ENCODE results near the gene ARHGEF17. TPM values are rescaled to one million over a fixed set of nuclear protein-coding genes. Genes with fewer than 3 reads are reported as not detected.

Gene ARHGEF17
- polyA plus RNA-seq, 1 donor (not counting 4 experiments of a cell fraction or from before 2014, with no cell fraction given): 5.1 TPM

GRCh38 chr11:73406619-73407018 lies 98.5 kb downstream of the ARHGEF17 start:
- dilution Hi-C loops (cut with MboI; ENCODE audit: extremely low pct_ligation_motif_present, low sequenced_read_pairs): no loop called here
- no peak overlapping the region for H3K4me3 ChIP-seq (ENCODE audit: control insufficient read depth in 2 of 3, extremely low read depth in 1 of 3, insufficient read depth in 2 of 3, low read depth in 1 of 3, low read length in 3 of 3)

GRCh38 chr11:73409431-73409830 lies 101.4 kb downstream of the ARHGEF17 start:
- Histone ChIP-seq H3K9me3 (ENCODE audit: control insufficient read depth, low read depth, low read length) (no peaks in the 10 kb centered on the region), H4K20me1 (ENCODE audit: control insufficient read depth, extremely low read depth, insufficient read depth, low read length) (no peaks in the 10 kb centered on the region), H3K36me3 (ENCODE audit: control insufficient read depth in 2 of 2, extremely low read depth in 1 of 2, insufficient read depth in 2 of 2, low read length in 2 of 2) (peaks cover 12 to 24% of the 10 kb centered on the region in 2 experiments), H3K9me1 (ENCODE audit: control insufficient read depth, extremely low read depth, insufficient read depth, low read length) (no peaks in the 10 kb centered on the region), H3K4me1 (ENCODE audit: control insufficient read depth, extremely low read depth, insufficient read depth, low read length) (no peaks in the 10 kb centered on the region), H3K27me3 (ENCODE audit: control insufficient read depth, extremely low read depth, insufficient read depth, low read length) (no peaks in the 10 kb centered on the region), H3K79me2 (ENCODE audit: control insufficient read depth, insufficient read depth, low read length) (no peaks in the 10 kb centered on the region), H3K27ac (ENCODE audit: control insufficient read depth, insufficient read depth, low read length) (no peak overlapping the region), H3K4me3 (ENCODE audit: control insufficient read depth in 2 of 3, extremely low read depth in 1 of 3, insufficient read depth in 2 of 3, low read depth in 1 of 3, low read length in 3 of 3) (no peak overlapping the region), H3K9ac (ENCODE audit: control insufficient read depth, extremely low read depth, insufficient read depth, low read length) (no peak overlapping the region), H3K4me2 (ENCODE audit: control insufficient read depth, extremely low read depth, insufficient read depth, low read depth, low read length) (no peak overlapping the region), H2AFZ (ENCODE audit: control insufficient read depth, low read length) (no peak overlapping the region)
- FAIRE-seq: no peak
- DNase-seq (ENCODE audit: low read depth, low spot score): no peak
- dilution Hi-C loops (cut with MboI; ENCODE audit: extremely low pct_ligation_motif_present, low sequenced_read_pairs): no loop called here
- no peak for TF ChIP-seq CTCF (optimal IDR thresholded peaks at IDR 0.05 in 1 of 3, IDR thresholded peaks at IDR 0.05 in 1 of 3, conservative IDR thresholded peaks at IDR 0.05 in 1 of 3; ENCODE audit: extremely low read depth in 1 of 3, insufficient read depth in 2 of 3, low read length in 3 of 3)
- no peak for TF ChIP-seq EZH2 (IDR thresholded peaks at IDR 0.05; ENCODE audit: low read length)

More at GRCh38 chr11:73406619-73407018, 98.5 kb downstream of the ARHGEF17 start:
- Histone ChIP-seq H4K20me1 (ENCODE audit: control insufficient read depth, extremely low read depth, insufficient read depth, low read length) (no peaks in the 10 kb centered on the region), H3K9ac (ENCODE audit: control insufficient read depth, extremely low read depth, insufficient read depth, low read length) (no peak overlapping the region), H3K4me2 (ENCODE audit: control insufficient read depth, extremely low read depth, insufficient read depth, low read depth, low read length) (no peak overlapping the region), H3K36me3 (ENCODE audit: control insufficient read depth in 2 of 2, extremely low read depth in 1 of 2, insufficient read depth in 2 of 2, low read length in 2 of 2) (peaks cover 14 to 27% of the 10 kb centered on the region in 2 experiments), H3K27ac (ENCODE audit: control insufficient read depth, insufficient read depth, low read length) (no peak overlapping the region), H2AFZ (ENCODE audit: control insufficient read depth, low read length) (no peak overlapping the region), H3K79me2 (ENCODE audit: control insufficient read depth, insufficient read depth, low read length) (no peaks in the 10 kb centered on the region), H3K9me1 (ENCODE audit: control insufficient read depth, extremely low read depth, insufficient read depth, low read length) (no peaks in the 10 kb centered on the region), H3K4me1 (ENCODE audit: control insufficient read depth, extremely low read depth, insufficient read depth, low read length) (no peaks in the 10 kb centered on the region), H3K27me3 (ENCODE audit: control insufficient read depth, extremely low read depth, insufficient read depth, low read length) (no peaks in the 10 kb centered on the region), H3K9me3 (ENCODE audit: control insufficient read depth, low read depth, low read length) (no peaks in the 10 kb centered on the region)
- TF ChIP-seq EZH2 (IDR thresholded peaks at IDR 0.05; ENCODE audit: low read length) (no peak), CTCF (optimal IDR thresholded peaks at IDR 0.05 in 1 of 3, IDR thresholded peaks at IDR 0.05 in 1 of 3, conservative IDR thresholded peaks at IDR 0.05 in 1 of 3; ENCODE audit: extremely low read depth in 1 of 3, insufficient read depth in 2 of 3, low read length in 3 of 3) (no peak)
- DNase-seq (ENCODE audit: low read depth, low spot score) (no peak), FAIRE-seq (no peak)

All from keratinocyte (primary cell).